Lower leg skin (tissue), 3 donors: ENCODE data around the gene PCBD2.

Source experiments
- CTCF ChIP-seq, 3 donors: fragments of 450-650 bp; IDR thresholded peaks; one replicate each; pipeline ENCODE4 v1.5.1; 2016; ENCODE audit warnings: antibody characterized with exemption in 3 of 3, mild to moderate bottlenecking in 3 of 3, moderate library complexity in 2 of 3
- POLR2A ChIP-seq, 2 donors: fragments of 450-650 bp; IDR thresholded peaks; one replicate each; pipeline ENCODE4 v1.6.1; 2016 to 2017; ENCODE audit warnings: antibody characterized with exemption in 2 of 2, mild to moderate bottlenecking in 1 of 2, moderate library complexity in 1 of 2

- no peak for TF ChIP-seq POLR2A (IDR thresholded peaks at IDR 0.05)
- TF ChIP-seq CTCF (IDR thresholded peaks at IDR 0.05): no peak
Observed at GRCh38 chr5:134975078-134975715, 70.3 kb downstream of the PCBD2 start.
